ENCODE results near the gene ZNF599. TPM values are rescaled to one million over a fixed set of nuclear protein-coding genes. Genes with fewer than 3 reads are reported as not detected.

The ZNF599 gene
- total and polyA plus RNA-seq, 2 of the 13 experiments (the other 11 are each of a cell fraction or from before 2014, with no cell fraction given): 5.8 to 7.3 TPM

DNA sequence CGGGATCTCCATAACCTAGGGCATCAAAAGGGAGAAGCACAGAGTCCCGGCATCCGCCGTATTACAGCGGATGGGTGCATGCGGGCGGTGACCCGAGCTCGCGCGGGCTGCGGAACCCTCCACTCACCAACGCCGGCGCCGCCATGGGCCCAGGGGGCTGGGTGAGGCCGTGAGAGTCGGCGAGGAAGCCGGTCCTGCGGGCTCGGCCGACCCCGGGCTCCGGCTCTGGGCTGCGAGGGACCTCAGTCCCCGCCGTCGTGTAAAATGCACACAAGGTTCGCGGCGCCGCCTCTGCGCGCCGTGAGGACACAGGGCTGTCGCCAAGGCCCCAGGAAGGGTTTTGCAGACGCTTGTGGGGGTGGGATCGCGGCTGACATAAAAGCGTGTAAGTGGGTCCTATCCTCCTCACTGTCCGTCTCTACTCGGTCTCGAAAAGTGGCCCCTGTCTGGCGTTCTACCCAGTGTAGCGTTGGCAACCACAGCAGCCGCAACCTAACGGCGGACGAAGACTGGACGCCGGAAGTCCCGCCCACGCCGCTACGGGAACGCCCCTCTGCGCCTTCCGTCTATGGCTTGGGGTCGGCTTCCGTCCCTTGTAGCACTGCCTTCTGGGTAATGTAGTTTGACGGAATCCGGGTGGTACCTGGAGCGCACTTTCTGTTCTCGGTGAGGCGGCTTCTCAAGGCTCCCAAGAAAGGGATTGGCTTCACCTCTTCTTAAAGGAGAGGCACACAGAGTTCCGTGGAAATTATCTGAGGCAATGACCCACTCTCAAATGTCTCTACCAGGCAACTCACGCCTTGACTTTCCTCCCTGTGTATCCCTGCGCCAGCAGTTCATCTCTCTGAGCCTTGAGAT lies at the start of gene ZNF599 (continued):
- TF ChIP-seq, protein P1, sequence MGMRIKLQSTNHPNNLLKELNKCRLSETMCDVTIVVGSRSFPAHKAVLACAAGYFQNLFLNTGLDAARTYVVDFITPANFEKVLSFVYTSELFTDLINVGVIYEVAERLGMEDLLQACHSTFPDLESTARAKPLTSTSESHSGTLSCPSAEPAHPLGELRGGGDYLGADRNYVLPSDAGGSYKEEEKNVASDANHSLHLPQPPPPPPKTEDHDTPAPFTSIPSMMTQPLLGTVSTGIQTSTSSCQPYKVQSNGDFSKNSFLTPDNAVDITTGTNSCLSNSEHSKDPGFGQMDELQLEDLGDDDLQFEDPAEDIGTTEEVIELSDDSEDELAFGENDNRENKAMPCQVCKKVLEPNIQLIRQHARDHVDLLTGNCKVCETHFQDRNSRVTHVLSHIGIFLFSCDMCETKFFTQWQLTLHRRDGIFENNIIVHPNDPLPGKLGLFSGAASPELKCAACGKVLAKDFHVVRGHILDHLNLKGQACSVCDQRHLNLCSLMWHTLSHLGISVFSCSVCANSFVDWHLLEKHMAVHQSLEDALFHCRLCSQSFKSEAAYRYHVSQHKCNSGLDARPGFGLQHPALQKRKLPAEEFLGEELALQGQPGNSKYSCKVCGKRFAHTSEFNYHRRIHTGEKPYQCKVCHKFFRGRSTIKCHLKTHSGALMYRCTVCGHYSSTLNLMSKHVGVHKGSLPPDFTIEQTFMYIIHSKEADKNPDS (CRISPR knock-in tag; IDR thresholded peaks at IDR 0.05): 0 out of 2 replicates have a peak, but pooled peaks have one; percentile 2
- TF ChIP-seq ZNF121 (CRISPR knock-in tag; IDR thresholded peaks at IDR 0.05) (0 out of 2 replicates have a peak, but pooled peaks have one; percentile 26), ZNF225 (CRISPR knock-in tag; IDR thresholded peaks at IDR 0.05) (no peak), POGZ (CRISPR knock-in tag; IDR thresholded peaks at IDR 0.05) (peak; percentile 59), TARDBP (CRISPR knock-in tag; IDR thresholded peaks at IDR 0.05) (peak; percentile 58; the same call in 1 of the 2 replicates), RERE (CRISPR knock-in tag; IDR thresholded peaks at IDR 0.05; ENCODE audit: low read depth) (no peak), ZSCAN5A (CRISPR knock-in tag; IDR thresholded peaks at IDR 0.05; ENCODE audit: borderline replicate concordance) (no peak), PPARG (CRISPR knock-in tag; conservative IDR thresholded peaks at IDR 0.05) (no peak), RBFOX2 (IDR thresholded peaks at IDR 0.05; ENCODE audit: low read depth, low read length) (peak; percentile 81), E2F2 (CRISPR knock-in tag; IDR thresholded peaks at IDR 0.05; ENCODE audit: borderline replicate concordance) (no peak), FOXA1 (IDR thresholded peaks at IDR 0.05) (no peak), FOXA1 (CRISPR knock-in tag; IDR thresholded peaks at IDR 0.05) (no peak), RNF2 (conservative IDR thresholded peaks at IDR 0.05; ENCODE audit: low read depth) (peak; percentile 75; the same call in 1 of the 2 replicates), NAIF1 (CRISPR knock-in tag; IDR thresholded peaks at IDR 0.05; ENCODE audit: borderline replicate concordance) (no peak), SMARCC2 (IDR thresholded peaks at IDR 0.05) (no peak), MEF2D (CRISPR knock-in tag; IDR thresholded peaks at IDR 0.05) (no peak), SSRP1 (CRISPR knock-in tag; IDR thresholded peaks at IDR 0.05) (no peak), ATM (IDR thresholded peaks at IDR 0.05; ENCODE audit: borderline replicate concordance) (no peak)
- TF ChIP-seq, protein P2, sequence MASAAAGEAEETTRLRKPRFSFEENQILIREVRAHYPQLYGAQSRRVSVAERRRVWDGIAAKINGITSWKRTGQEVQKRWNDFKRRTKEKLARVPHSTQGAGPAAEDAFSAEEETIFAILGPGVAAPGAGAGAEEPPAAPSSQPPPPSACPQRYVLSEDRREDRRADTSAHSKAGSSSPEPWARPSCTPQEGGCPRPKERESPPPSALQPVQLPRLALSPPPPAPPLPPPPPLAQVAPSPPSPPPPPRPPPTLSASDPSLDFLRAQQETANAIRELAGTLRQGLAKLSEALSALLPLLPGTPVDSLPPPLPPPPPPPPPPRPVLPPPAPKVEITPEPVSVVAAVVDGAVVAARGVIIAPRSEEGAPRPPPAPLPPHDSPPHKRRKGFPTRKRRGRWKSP (CRISPR knock-in tag; IDR thresholded peaks at IDR 0.05): no peak

Data from HepG2 (cell line).